ENCODE data around the gene TSPO2. TPM values are rescaled to one million over a fixed set of nuclear protein-coding genes. Genes with fewer than 3 reads are reported as not detected.

The TSPO2 gene
- total and polyA plus RNA-seq, 2 of the 8 experiments (the other 6 are each of a cell fraction or from before 2014, with no cell fraction given): not detected

GRCh38 chr6:41063884-41064285, 21.6 kb downstream of the TSPO2 start (continued):
- no peak for TF ChIP-seq CHD7 (IDR thresholded peaks at IDR 0.05; ENCODE audit: insufficient replicate concordance, low read length)

Measured in H1 (cell line).